H1 (cell line): ENCODE data around the gene RIPOR2. TPM values are rescaled to one million over a fixed set of nuclear protein-coding genes. Genes with fewer than 3 reads are reported as not detected.
A peak's percentile ranks its signal among the peaks of the same experiment; 100 is the strongest.

Experiments
- ASH2L ChIP-seq: fragments of 200-600, 300-600 bp; sonication (generic); IDR thresholded peaks from one replicate; pipeline ENCODE4 v1.7.1; 2017; ENCODE audit warnings: low read length
- BCL11A ChIP-seq, 2 experiments: IDR thresholded peaks; one replicate each; pipeline ENCODE4 v1.6.1; 2011; ENCODE audit warnings: low read depth in 2 of 2, low read length in 2 of 2, mild to moderate bottlenecking in 2 of 2
- EP300 ChIP-seq, 2 experiments: IDR thresholded peaks; 1 replicate in 1 of 2; 2 replicates in 1 of 2; pipeline ENCODE4 v1.6.1; 2011 to 2012; ENCODE audit warnings: low read depth in 2 of 2, low read length in 2 of 2, mild to moderate bottlenecking in 2 of 2, borderline replicate concordance in 1 of 2, inconsistent platforms in 1 of 2, moderate library complexity in 1 of 2
- EZH2 ChIP-seq: fragments of 200-600 bp; sonication (generic); IDR thresholded peaks from 2 replicates; pipeline ENCODE4 v1.7.1; 2012; ENCODE audit warnings: low read depth, mild to moderate bottlenecking, moderate library complexity, low read length, inconsistent platforms; ENCODE audit not compliant: severe bottlenecking
- MAFK ChIP-seq: IDR thresholded peaks from 2 replicates; pipeline ENCODE4 v1.6.1; 2012; ENCODE audit warnings: low read depth, mild to moderate bottlenecking, improper control_type of control experiment, low read length
- POU5F1 ChIP-seq: IDR thresholded peaks from 2 replicates; pipeline ENCODE4 v1.6.1; 2011; ENCODE audit warnings: low read depth, mild to moderate bottlenecking, low read length, moderate library complexity
- RFX5 ChIP-seq: IDR thresholded peaks from 2 replicates; pipeline ENCODE4 v1.6.1; 2011; ENCODE audit warnings: low read depth, low read length, improper control_type of control experiment, borderline replicate concordance
- SIRT6 ChIP-seq: IDR thresholded peaks from one replicate; pipeline ENCODE4 v1.7.1; 2012; ENCODE audit warnings: low read length, inconsistent platforms
- SUZ12 ChIP-seq: fragments of 200-600 bp; sonication (generic); IDR thresholded peaks from 2 replicates; pipeline ENCODE4 v1.6.1; 2012; ENCODE audit warnings: mild to moderate bottlenecking, inconsistent platforms, low read length, moderate library complexity, mixed read lengths
- USF2 ChIP-seq: IDR thresholded peaks from 2 replicates; pipeline ENCODE4 v1.6.1; 2011; ENCODE audit warnings: low read length, improper control_type of control experiment
- YY1 ChIP-seq: IDR thresholded peaks from 2 replicates; pipeline ENCODE4 v1.6.1; 2011; ENCODE audit warnings: low read depth, mild to moderate bottlenecking, low read length
- polyA plus RNA-seq, 7 experiments: library from polyadenylated mRNA; depleted of rRNA in 3 of 7; stranded (reverse) in 5 of 7; unstranded in 2 of 7; fragments of >200 nt in 5 of 7; fragments of 200-250 nt in 2 of 7; gene quantifications; 1 replicate in 5 of 7; 2 replicates in 1 of 7; 4 replicates in 1 of 7; pipeline versions ENCODE4 v1.2.1 to v1.2.3, GENCODE V29; 2011 to 2013; ENCODE audit warnings: missing spikeins in 2 of 7, mixed read lengths in 2 of 7
- total RNA-seq: library from RNA; stranded (reverse); fragmentation: NEBNext Ultra II Directional; extraction: Animal tissue kit (Norgen Biotek cat#: 25700); gene quantifications from 2 replicates; pipeline ENCODE4 v1.2.1, GENCODE V29; 2021

The RIPOR2 gene
- total and polyA plus RNA-seq, 2 of the 8 experiments (the other 6 are each of a cell fraction or from before 2014, with no cell fraction given), result 16.7 to 45.6 TPM

GRCh38 chr6:24774696-24775519 lies 160.9 kb downstream of the RIPOR2 start, which contains the start of gene GMNN (continued):
- TF ChIP-seq BCL11A (IDR thresholded peaks at IDR 0.05; ENCODE audit: low read depth in 2 of 2, low read length in 2 of 2), result no peak
- no peak for TF ChIP-seq YY1
- TF ChIP-seq POU5F1, result no peak
- TF ChIP-seq USF2, result peak; percentile 84
- no peak for TF ChIP-seq EZH2
- no peak for TF ChIP-seq SUZ12
- TF ChIP-seq ASH2L, result peak; percentile 81
- no peak for TF ChIP-seq RFX5
- TF ChIP-seq SIRT6, result no peak
- TF ChIP-seq MAFK, result no peak
- peak in 1 of 2 experiments; percentile 67; a peak in 1 of 3 replicates for TF ChIP-seq EP300 (IDR thresholded peaks at IDR 0.05; ENCODE audit: borderline replicate concordance in 1 of 2, low read depth in 2 of 2, low read length in 2 of 2)
